GM19025 (cell line): ENCODE results near the gene STK38.

Experiments
- ATAC-seq: cut with Tn5 transposase; IDR thresholded peaks from one replicate; pipeline ENCODE4 v1.9.1; 2021; ENCODE audit warnings: mild to moderate bottlenecking, low read depth, moderate library complexity; ENCODE audit not compliant: unreplicated experiment

The STK38 gene

DNA sequence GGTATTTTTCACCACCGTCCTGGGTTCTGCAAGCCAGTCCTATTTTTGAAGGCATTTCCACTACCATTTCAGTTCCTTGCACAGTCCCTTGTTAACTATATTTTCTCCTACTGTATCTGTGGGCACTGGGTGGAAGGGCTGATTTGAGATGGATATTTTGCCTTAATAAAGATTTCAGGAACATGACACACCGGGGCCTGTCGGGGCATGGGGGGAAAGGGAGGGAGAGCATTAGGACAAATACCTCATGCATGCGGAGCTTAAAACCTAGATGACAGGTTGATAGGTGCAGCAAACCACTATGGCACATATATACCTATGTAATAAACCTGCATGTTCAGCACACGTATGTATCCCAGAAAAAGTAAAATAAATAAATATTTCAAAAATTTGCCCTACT is 22.4 kb downstream of the STK38 start:
- no peak for ATAC-seq

DNA sequence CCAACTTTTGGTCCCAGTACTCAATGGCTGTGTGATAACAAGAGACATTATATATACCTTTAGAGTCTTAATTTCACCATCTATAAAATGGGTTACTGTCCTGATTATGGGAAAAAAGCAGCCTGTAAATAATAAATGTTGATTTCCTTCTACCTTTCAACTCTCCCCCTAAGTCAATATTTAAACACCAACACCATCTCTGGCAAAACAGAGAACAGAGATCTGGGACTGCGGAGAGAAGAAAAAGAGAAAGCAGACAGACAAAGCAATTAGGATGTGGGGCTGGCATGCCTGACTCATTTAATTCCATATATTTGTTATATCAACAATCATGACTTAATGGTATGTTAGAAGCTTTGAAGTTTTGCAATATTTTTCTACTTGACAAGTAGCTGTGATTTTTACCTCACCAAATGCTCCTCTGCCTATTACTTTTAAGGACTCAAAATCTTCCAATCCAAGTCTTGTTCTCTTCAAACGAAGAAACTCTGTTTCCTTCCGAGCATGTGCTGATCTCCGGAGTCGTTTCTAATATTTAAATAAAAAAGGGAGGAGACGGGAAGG is 23.3 kb downstream of the STK38 start:
- ATAC-seq: no peak

DNA sequence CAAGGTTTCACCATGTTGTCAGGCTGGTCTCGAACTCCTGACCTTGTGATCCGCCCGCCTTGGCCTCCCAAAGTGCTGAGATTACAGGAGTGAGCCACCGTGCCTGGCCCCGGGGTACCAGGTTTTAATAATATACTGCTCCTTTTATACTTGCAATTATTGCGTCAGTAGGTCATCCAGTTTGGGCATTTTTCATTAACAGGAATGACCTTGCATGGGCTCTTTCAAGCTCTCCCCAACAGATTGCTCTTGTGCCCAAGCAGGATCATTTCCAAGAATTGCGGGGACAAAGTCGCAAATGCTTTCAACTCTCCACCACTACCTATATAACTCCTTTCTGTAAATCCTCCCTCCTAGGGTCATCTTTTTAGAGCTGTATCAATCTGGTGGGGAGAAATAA is 23.8 kb downstream of the STK38 start:
- ATAC-seq: no peak

DNA sequence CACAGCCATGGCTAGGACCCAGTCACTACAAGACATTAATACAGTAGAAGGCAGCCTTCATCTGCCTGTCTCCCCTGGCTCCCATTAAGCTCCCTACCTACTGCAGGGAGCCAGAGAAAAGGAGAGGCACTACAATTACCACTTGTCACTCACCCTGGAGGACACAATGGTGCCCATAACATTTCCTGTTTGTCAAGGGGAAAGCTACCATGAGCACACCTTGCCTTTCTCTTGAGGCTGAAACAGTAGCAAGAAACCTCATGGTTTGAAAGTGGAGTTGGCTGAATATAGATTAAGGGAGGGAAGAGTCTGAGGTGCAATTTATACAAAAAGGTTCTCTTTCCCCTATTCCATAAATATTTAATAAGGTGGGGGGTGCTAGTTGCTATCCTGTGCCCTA is 27.9 kb downstream of the STK38 start:
- ATAC-seq: no peak

DNA sequence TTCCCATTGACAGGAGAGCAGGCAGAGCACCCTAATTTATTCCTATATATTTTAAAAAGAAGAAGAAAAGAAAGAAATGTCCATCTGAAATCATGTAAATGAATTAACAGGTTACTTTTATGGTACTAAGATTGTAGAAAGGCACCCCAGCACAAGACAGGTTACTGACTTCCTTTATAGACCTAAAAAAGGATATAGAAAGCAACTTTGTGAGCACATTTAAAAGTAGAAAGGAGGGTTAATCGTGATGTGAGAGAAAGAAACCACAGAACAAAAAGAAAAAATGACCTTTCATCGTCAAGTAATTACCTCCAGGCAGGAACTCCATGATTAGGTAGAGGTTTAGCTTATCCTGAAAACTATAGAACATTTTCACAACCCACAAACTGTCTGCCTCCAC is 29.9 kb downstream of the STK38 start:
- ATAC-seq: no peak

DNA sequence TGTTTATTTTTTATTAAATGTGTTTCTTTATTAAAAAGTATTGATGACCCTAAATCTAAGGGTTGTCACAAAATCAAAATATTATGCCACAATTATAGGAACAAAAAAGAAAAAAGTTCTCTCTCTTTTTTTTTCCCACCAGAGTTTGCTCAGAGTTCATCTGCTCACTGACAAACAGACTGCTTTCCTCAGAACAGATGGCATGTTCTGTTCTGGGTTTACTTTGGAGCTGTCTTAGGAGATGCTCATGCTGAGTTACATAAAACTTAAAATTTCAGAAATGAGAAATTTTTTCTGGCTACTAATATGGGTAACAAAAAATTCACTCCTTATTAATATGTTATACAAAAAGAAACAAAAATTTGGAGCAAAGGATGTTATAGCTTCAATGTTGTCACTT is 30.3 kb downstream of the STK38 start:
- no peak for ATAC-seq

DNA sequence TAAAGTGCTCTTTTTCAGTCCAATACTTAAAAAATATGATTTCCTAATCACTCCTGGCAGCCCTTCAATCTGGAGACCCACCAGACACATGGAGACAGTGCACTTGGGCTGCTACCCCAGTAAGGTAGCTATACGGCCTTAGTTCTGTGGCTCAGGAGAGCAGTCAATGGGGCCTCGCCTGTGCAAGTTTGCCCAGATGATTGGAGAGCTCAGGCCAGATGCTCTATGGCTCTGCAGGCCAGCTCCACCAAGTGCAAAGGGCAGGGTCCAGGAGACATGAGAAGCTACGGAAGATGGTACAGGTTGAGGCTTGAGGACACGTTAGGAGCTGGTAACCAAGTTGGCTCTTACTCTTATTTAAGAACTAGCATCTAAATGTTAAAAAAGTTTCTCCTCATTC is 30.7 kb downstream of the STK38 start:
- ATAC-seq: no peak

DNA sequence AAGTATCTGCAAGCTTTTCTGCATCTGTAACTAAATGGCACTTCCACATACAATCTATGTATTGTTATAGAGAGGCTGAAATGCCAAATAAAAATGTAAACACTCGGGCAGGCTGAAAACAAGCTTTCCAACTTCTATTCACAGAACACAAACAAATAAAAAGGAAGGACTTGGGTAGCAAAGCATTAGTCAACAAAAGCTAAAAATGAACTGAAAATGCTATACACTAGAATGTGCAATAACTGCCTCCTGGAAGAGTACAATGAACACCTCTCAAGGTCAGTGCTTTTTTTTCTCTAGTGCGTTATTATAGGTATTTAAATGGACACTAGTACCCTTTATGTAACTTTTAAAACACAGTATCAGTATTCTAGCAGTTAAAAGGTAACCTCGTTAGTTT is 31.4 kb downstream of the STK38 start:
- no peak for ATAC-seq

DNA sequence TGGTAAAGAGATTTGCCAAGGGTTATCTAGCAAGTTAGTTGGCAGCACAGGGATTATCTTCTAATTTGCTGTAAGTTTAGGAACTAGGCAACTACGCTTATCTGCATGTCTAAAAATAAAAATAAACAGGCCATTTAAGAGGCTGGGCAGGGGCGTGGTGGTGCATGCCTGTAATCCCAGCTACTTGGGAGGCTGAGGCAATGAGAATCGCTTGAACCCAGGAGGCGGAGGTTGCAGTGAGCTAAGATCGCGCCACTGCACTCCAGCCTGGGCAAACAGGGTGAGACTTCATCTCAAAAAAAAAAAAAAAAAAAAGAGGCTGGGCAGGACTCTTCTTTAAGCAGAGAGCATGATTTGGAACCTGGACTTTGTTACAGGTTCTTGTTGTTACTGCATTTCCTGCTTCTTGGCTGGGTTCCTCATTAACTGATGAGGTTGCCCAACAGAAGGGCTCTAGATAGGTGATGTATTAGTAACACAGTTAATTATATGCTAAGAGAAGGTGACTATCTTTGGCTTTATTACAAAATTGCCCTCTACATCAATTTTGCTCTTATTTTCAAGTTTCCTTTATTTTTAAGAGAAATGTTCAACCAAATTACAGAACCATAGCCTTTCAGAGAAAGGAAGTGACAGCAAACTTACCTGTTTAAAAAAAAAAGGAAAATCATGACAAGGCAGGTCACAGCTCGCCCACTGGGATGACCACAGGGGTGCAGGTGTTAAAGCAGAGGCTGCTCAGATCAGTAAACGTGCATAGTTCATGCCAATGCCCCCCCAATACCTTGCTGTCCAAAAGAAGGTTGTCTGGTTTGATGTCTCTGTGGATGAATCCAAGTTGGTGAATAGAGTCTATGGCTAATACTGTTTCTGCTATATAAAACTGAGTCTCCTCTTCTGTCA is 32.5 kb downstream of the STK38 start:
- ATAC-seq: no peak

DNA sequence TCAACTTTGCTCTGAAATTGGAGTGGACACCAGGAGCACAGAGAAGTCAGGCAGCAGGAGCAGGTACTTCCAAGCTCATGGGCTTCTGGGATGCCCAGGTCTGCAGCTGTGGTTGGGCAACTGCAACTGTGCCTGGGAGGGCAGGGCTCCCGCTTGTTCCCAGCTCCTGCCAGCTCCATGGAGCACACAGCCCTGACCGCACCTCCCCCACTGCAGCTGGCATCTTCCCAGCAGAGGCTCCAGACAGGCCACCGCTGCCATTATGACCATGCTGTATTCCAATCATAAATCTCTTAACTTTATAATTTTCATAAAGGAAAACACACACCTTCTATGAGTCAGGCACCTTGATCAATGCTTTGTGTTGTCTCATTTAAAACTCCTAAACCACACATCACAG is 36.9 kb downstream of the STK38 start:
- no peak for ATAC-seq

DNA sequence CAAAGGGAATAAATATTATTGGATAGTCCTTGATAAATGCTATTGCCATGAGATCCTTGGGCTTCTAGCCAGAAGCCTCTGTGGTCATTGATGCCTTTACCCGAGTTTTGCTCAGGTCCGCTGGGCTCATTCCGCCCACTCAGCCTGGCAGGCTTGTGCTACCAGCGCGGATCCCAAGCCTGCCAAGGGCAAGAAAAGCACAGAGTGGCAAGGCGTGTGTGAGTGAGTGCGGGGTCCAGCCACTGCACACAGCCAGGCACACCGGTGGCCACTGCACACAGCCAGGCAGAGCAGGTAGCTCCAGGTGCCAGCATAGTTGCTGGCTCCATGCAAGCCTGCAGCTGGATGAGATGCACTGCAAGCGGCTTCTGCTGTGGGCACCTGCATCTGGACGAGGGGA is 38.7 kb downstream of the STK38 start:
- no peak for ATAC-seq

DNA sequence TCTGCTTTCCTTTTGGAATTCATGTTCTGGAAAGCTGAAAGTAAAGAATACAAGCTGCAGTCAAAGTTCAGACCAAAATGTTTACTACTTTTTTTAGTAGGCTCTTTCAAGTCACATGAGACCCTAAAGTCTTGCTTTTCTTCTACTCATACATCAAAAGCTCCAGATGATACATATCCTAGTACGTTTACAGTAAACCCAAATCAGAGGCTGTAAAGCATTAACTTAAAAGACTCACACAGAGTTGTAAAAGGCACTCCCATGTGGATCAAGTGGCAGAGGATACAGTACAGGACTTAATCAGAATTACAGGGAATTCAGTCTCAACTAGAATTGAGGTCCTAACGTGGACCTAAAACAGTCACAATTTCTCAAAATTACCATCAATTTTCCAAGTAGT is 40.7 kb downstream of the STK38 start:
- no peak for ATAC-seq

DNA sequence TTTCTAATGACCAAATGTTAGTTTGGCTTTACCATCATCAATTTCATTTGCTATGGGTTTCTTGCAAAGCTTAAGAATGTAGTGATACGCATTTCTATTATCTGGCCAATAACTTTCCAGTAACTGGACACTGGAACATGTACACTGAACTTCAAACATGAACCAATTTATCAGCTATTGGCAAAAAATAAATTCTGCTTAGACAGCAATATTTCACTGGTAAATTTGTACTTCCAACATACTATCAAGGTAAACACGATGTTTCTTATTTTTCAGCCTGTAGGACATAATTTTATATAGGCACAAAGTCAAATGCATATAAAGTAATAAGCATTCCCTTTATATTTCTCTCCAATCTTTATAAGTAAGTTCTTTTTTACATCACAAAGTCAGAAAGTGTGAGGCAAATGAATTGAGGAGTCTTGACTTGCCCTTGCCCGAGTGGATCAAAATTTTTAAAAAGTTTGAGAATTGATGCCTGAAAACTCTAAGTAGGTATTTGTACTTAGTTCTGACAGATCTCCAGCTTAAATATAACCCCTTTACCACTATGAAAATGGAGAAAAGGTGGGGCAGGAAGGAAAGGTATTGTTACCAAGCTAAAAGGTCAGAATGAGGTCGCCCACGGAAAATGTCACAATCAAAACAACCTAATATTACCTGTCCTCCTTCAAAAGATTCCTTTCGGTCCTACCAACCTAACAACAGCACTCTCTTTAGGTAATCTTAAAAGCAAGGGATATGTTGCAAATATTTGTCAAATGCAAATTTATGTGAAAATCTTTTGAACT is 41.3 kb downstream of the STK38 start:
- ATAC-seq: no peak

DNA sequence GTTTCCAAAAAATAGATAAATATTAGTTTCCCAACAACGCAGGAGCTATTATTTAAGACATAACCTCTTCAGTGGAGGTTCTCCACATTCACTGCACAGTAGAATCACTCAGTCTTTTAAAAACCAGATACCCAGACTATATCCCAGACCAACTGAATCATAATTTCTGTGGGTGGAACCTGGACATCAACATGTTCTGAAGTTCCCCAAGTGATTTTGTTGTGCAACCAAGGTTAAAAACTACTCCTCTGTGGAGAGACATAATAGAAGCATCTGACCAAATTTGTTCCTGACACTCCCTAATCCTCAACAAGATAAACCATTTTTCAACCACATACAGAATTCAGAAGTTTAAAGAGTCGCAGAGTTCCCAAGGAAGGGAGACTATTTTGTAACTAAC is 42.3 kb downstream of the STK38 start:
- ATAC-seq: no peak

DNA sequence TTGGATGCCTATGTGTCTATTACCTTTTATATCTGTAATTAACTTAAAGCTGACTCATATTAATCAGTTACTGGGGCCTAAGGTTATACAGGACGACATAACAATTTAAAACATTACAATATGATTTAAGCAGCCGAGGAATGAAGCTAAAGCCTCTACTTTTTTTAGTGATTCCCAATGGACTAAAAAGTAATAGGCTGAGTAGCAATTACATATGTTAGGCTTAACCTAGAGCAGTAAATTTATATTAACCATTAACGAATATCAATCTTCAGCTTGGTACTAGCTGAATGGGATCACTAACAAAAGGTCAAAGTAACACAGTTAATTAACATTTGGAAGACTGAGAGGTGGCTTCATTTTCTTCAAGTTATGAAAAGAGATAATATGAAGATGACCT is 43.1 kb downstream of the STK38 start:
- ATAC-seq: no peak

DNA sequence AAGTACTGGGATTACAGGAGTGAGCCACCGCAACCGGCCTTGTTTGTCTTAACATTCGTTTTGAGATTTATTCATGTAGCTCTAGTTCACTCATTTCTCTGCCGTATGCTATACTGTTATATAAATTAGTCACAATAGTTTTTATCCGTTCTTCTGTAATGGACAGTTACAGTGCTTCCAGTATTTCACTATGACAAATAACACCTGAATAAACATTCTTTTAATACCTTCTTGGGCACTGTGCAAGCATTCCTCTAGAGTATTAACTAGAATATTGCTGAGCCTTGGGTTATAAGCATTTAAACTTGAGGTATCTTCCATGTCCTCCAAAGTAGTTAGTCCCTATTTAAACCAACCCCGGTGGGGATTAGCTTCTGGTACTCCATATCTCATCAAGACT is 45.6 kb downstream of the STK38 start:
- no peak for ATAC-seq

DNA sequence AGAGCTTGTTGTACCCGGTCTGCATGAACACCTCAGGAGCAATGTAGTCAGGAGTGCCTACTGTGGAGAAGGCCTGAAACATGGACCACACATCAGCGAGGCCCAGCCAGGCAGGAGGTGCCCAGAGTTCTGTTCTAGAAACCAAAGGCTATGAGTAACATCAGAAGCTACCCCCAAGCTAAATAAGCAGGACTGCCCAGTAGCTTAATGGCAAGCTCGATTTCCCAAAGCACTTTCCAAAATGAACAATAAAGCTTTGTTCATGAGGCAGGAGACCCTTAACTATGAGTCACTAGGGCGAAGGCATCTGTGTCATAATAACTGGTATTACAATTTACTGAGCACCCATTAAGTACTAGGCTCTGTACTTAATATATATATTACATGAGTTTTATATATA is 47.4 kb downstream of the STK38 start:
- no peak for ATAC-seq

DNA sequence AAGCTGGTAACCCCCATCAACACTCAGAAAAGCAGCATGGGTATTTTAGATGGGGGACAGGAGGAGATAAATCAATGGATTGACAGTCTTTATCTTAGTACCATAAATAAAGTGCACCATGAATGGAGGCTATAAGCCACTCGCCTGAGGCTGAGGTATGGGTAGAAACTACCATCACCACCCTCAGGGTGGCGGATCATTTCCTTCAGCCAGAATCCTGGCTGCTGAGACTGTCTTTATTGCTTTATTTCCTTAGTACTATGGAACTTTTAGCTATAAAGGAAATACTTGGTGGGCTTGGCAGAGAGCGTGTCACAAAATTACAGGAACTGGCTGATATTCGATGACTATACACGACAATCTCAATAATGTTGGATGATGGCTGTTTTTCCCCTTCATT is 52.2 kb downstream of the STK38 start:
- ATAC-seq: no peak

DNA sequence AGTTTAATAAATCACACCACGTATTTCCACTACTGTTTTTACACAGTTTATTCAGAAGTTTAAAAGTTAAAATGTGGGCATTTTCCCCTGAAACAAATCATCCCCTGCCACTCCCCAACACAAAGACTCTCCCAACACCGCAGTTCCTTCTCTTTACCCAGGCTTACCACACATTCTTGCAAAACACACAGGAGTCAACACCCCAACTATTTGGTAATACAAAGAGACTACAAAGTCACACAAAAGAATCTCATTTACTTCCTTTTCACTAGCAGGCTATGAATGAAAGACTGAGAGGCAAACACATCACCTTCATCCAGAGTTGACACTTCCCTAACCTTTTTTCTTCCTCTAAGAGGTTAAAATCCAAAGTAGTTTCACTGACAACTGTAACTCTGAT is 53.4 kb downstream of the STK38 start:
- no peak for ATAC-seq

DNA sequence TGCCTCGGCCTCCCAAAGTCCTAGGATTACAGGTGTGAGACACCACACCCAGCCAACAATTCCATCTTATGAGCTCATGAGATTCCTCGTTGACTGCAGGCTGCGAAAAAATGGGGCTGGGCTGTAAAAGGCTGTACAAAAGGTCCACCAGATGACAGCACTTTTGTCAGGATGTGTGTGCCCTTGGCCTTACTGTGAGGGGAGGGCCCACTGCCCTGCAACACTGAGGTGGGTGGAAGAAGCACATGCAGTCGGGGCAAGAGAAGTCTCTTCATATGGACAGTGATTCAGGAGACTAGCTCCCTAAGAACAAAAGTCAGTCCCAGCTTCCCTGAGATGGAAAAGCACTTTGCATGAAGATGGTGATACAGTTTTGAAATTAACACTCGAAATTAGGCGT is 54.0 kb downstream of the STK38 start:
- ATAC-seq: no peak

DNA sequence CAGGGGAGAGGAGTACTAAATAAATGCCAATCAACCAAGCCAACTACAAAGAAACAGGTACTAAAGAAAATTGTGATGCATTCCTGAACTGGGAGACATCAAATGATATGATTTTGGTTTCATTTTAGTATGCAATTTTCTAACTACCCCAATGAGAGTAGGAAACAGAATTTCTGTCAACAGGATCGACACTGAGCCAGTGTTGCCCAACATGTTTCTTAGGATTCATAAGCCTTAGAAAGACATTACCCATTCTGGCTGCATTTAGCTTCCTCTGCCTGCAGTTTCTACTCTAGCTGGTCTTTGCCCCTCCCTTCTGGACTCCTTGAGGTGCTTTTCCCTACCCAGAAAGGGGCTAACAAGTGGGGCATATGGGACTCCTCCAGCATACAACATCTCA is 54.7 kb downstream of the STK38 start:
- ATAC-seq: no peak

DNA sequence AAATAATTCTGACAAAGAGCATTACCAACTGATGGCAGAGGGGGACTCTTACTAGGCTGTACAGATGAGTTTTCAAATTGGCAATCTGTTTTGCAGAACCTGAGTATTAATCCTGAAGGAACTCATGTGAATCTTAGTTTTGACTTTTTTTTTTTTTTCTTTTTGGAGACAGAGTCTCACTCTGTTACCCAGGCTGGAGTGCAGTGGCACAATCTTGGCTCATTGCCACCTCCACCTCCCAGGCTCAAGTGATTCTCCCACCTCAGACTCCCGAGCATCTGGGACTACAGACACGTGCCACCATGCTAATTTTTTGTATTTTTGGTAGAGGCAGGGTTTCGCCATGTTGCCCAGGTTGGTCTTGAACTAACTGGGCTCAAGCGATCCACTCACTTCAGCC is 55.2 kb downstream of the STK38 start:
- no peak for ATAC-seq
